Small intestine (tissue), 7 donors: ENCODE data around the gene MC5R. TPM values are rescaled to one million over a fixed set of nuclear protein-coding genes. Genes with fewer than 3 reads are reported as not detected.

Source experiments
- DNase-seq, 2 donors: peaks; one replicate each; pipeline versions ENCODE4 v3.0.0 to v3.0.0-alpha.2; 2013
- FAIRE-seq: peaks from 2 replicates; lab custom pipeline; 2012; peaks lifted over from hg19 to GRCh38; lab: Jason Lieb, UNC
- H3K27ac ChIP-seq, 3 donors: one replicate each; pipeline ENCODE4 v1.5.1; 2013; ENCODE audit warnings: low read length in 2 of 3, mild to moderate bottlenecking in 2 of 3, control low read depth in 1 of 3, inconsistent platforms in 1 of 3, low read depth in 1 of 3, moderate library complexity in 1 of 3
- H3K27me3 ChIP-seq, 3 donors: one replicate each; pipeline ENCODE4 v1.6.1; 2013; ENCODE audit warnings: low read length in 3 of 3, inconsistent platforms in 1 of 3; ENCODE audit not compliant: control insufficient read depth in 3 of 3, insufficient read depth in 3 of 3
- H3K36me3 ChIP-seq, 3 donors: one replicate each; pipeline ENCODE4 v1.6.1; 2013; ENCODE audit warnings: low read length in 3 of 3, inconsistent platforms in 1 of 3, low read depth in 1 of 3, mild to moderate bottlenecking in 1 of 3, moderate library complexity in 1 of 3; ENCODE audit not compliant: control insufficient read depth in 3 of 3, insufficient read depth in 2 of 3
- H3K4me1 ChIP-seq, 3 donors: one replicate each; pipeline ENCODE4 v1.6.1; 2013; ENCODE audit warnings: low read length in 2 of 3, inconsistent platforms in 1 of 3, low read depth in 1 of 3, mild to moderate bottlenecking in 1 of 3, moderate library complexity in 1 of 3; ENCODE audit not compliant: control insufficient read depth in 3 of 3, insufficient read depth in 2 of 3
- H3K4me3 ChIP-seq, 3 donors: one replicate each; pipeline ENCODE4 v1.5.1; 2013; ENCODE audit warnings: low read length in 3 of 3, control low read depth in 1 of 3, inconsistent platforms in 1 of 3, low read depth in 1 of 3, mild to moderate bottlenecking in 1 of 3, moderate library complexity in 1 of 3
- H3K9me3 ChIP-seq, 2 donors: one replicate each; pipeline ENCODE4 v1.6.1; 2013; ENCODE audit warnings: low read depth in 1 of 2, low read length in 1 of 2; ENCODE audit not compliant: control insufficient read depth in 2 of 2, insufficient read depth in 1 of 2
- WGBS, 3 donors: extraction: QIAGEN DNeasy Blood & Tissue Kit; methylation state at CpG; one replicate each; pipeline ENCODE4 v1.1.7; 2013; 5-methylcytosine and 5-hydroxymethylcytosine counted together
- polyA plus RNA-seq, 4 donors: library from polyadenylated mRNA; stranded (reverse) in 3 of 4; unstranded in 1 of 4; fragments of 200-250 nt in 3 of 4; fragments of 120-200 nt in 1 of 4; gene quantifications; one replicate each; pipeline versions ENCODE4 v1.2.1 to v1.2.3, GENCODE V29; 2013
- donor health status: healthy with polysubstance abuse.
- donor health status: control.
- donor health status: control.
- donor health status: Bipolar disorder and iron deficiency.
- donor health status: healthy.

Gene MC5R
- polyA plus RNA-seq, 4 donors: 5.0 TPM; not detected in 3

DNA sequence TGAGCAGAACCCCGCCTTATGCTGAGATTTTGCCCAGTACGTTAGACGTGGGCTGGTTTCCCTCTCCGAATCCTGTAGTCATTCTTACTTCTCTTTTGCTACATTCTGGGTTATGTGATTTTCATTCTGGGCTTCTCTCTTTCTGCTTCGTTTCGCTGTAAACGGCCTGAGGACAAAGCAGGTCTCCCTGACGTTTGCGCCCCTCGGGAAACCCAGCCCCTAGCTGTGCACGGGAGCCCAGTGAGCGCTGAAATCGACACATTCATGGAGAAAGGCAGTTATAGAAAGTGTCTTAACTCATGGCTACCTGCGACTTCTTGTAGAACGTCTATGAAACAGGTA lies 22.7 kb upstream of the MC5R start:
- WGBS, 3 donors: 12 to 18% (median 13%) methylated on average over 15 of the region's 15 CpGs
- peaks cover 0 to 4% (median 0%) of the 10 kb centered on the region in 3 donors for H3K4me1 ChIP-seq
- H3K36me3 ChIP-seq: no peaks in the 10 kb centered on the region
- no peak overlapping the region for H3K27ac ChIP-seq
- FAIRE-seq: no peak
- H3K9me3 ChIP-seq: no peaks in the 10 kb centered on the region
- no peak for DNase-seq
- peak overlapping the region in 2 of 3 donors; percentile 27 to 31 for H3K4me3 ChIP-seq
- H3K27me3 ChIP-seq: peaks cover 0 to 10% (median 3%) of the 10 kb centered on the region in 3 donors

DNA sequence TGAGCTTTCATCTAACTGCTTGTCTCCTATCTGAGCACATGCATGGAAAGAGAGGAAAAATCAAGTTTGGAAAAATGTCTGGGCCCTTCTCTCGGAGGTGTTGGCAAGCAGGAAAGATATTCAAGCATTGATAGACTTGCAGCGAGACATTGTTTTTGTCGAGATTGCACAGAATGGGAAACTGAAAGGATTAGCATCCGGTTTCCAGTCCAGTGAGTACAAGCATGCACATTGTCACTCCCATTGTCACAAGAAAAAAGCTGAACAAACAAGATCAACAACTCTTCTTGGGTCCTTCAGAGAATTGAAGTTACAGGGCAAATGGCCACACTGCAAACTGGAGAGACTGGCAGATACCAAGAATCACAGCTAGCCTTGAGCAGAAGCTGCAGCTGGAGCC lies 19.6 kb upstream of the MC5R start:
- DNase-seq: no peak
- Histone ChIP-seq H3K4me1 (peaks cover 0 to 6% (median 3%) of the 10 kb centered on the region in 3 donors), H3K9me3 (peaks cover 0 to 2% of the 10 kb centered on the region in 2 donors), H3K27me3 (peaks cover 0 to 8% (median 3%) of the 10 kb centered on the region in 3 donors), H3K36me3 (no peaks in the 10 kb centered on the region), H3K27ac (no peak overlapping the region), H3K4me3 (no peak overlapping the region)
- 30 to 59% (median 48%) methylated on average over 4 of the region's 4 CpGs for WGBS, 3 donors
- no peak for FAIRE-seq

DNA sequence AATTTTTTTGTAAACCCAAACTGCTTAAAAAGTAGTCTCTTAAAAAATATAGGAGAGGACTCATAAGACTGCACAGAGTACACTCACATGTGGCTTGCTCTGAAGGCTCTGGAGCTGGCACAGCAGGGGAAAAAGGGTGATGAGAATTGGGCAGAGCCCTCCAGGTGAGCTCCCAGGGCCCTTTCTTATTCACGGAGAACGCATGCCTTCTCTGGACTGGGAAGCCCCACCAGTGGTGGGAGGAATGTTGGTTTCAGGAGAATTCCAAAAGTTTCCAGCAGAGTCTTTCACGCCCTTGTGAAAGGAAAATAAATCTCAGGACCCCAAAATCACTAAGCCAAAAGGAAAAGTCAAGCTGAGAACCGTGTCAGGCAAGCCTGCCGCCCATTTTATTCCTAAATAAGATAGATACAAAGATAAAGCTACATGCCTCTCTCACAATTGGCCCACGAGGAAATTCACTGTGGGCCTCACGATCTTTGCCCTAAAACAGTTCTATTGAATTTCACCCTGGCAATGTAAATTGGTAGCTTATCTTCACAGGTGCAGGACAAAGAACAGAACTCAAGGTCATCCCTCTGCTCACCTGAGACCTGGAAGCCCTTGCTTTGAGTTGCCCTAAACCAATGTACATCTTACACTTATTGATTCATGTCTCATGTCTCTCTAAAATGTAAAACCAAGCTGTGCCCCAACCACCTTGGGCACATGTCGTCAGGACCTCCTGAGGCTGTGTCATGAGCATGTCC lies 15.5 kb upstream of the MC5R start:
- no peak for FAIRE-seq

DNA sequence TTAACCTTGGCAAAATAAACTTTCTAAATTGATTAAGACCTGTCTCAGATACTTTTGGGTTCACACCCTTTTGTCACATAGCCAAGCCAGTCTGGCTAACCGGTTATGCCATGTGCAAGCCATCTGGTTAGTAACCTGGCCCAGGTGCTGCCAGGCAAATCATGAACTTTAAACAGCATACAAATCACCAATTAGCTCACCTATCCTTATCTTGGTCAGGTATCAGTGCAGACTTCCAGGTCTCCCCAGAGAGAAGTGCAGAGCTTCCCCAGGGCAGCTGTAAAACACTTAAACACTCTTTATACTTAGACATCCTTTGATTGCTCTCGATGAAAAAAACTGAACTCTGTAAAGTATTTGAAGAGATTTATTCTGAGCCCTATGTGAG lies 14.9 kb upstream of the MC5R start:
- DNase-seq (peak; percentile 59 to 94), FAIRE-seq (no peak)
- H3K4me3 ChIP-seq: no peak overlapping the region
- H3K9me3 ChIP-seq: peaks cover 0 to 2% of the 10 kb centered on the region in 2 donors
- no peaks in the 10 kb centered on the region for H3K36me3 ChIP-seq
- peaks cover 3 to 11% (median 3%) of the 10 kb centered on the region in 3 donors for H3K4me1 ChIP-seq
- 16 to 57% (median 27%) methylated on average over 2 of the region's 2 CpGs for WGBS, 3 donors
- H3K27me3 ChIP-seq: no peaks in the 10 kb centered on the region
- H3K27ac ChIP-seq: peak overlapping the region in 2 of 3 donors; percentile 21 to 52

More for the DNA sequence above, 15.5 kb upstream of the MC5R start:
- Histone ChIP-seq H3K4me3 (no peak overlapping the region), H3K4me1 (peaks cover 3 to 11% (median 3%) of the 10 kb centered on the region in 3 donors), H3K27ac (peak overlapping the region in 2 of 3 donors; percentile 24 to 52), H3K36me3 (no peaks in the 10 kb centered on the region), H3K27me3 (peaks cover 0 to under 1% (median 0%) of the 10 kb centered on the region in 3 donors), H3K9me3 (peaks cover 0 to 2% of the 10 kb centered on the region in 2 donors)
- DNase-seq: peak; percentile 59 to 84
- 13 to 46% (median 32%) methylated on average over 8 of the region's 8 CpGs for WGBS, 3 donors

DNA sequence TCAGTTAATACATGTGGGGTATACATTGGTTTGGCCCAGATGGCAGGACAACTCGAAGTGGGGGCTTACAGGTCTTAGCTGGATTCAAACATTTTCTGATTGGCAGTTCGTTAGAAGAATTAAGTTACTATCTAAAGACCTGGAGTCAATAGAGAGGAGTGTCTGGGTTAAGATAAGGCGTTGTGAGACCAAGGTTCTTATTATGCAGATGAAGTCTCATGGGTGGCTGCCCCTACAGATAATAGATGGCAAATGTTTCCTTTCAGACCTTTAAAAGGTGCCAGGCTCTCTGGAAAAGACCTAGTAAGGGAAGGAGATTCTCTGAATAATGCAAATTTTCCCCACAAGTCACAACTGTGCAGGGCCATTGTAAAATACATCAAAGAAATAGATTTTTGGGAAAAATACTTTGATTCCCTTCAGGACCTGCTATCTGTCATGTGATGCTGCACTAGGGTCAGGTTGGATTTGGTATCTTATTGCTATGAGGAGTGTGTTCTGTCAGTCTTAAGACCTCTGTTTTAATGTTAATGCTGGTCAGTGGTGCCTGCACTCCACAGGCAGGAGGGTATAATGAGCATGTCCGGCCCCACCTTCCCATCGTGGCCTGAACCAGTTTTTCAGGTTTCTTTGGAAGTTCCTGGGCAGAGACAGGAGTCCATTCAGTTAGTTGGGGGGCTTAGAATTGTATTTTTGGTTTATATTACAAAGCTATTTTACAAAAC lies 14.3 kb upstream of the MC5R start:
- peak; percentile 47 to 60 for DNase-seq

DNA sequence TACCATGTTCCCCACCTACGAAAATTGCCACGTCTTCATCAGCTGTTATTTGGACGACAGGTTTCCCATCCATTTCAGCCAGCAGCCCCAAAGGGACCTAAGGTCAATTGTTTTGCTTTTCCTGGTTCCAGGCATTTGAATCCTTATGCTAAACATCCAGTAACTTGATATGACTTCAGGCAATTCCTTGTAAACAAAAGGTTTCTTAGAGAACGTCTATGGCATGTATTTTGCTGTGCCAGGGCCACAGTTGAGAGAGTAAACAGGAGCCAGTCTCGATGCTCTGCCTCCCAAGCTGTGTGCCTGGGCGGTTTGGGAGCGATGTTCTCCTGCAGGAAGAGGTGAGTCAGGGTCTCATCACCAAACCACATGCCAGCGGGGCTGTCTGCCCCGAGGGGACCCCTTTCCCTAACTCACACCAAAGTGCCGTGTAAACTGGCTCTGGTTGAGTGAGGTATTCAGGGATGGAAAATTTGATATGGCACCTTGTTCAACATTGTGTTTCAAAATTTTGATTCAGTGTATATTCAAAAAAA lies 12.9 kb upstream of the MC5R start:
- peaks cover 0 to 2% of the 10 kb centered on the region in 2 donors for H3K9me3 ChIP-seq
- no peak for DNase-seq
- no peaks in the 10 kb centered on the region for H3K27me3 ChIP-seq
- WGBS, 3 donors: 63 to 65% (median 64%) methylated on average over 10 of the region's 10 CpGs
- FAIRE-seq: no peak
- H3K4me3 ChIP-seq: no peak overlapping the region
- no peaks in the 10 kb centered on the region for H3K36me3 ChIP-seq
- no peak overlapping the region for H3K27ac ChIP-seq
- H3K4me1 ChIP-seq: peaks cover 3 to 11% (median 3%) of the 10 kb centered on the region in 3 donors

More for the DNA sequence above, 14.3 kb upstream of the MC5R start:
- H3K4me3 ChIP-seq: no peak overlapping the region
- peak overlapping the region in 2 of 3 donors; percentile 1 to 21 for H3K27ac ChIP-seq
- no peaks in the 10 kb centered on the region for H3K36me3 ChIP-seq
- H3K27me3 ChIP-seq: no peaks in the 10 kb centered on the region
- no peak for FAIRE-seq
- H3K4me1 ChIP-seq: peaks cover 3 to 11% (median 3%) of the 10 kb centered on the region in 3 donors
- H3K9me3 ChIP-seq: peaks cover 0 to 2% of the 10 kb centered on the region in 2 donors
- WGBS, 3 donors: 9 to 30% (median 14%) methylated on average over 5 of the region's 5 CpGs

DNA sequence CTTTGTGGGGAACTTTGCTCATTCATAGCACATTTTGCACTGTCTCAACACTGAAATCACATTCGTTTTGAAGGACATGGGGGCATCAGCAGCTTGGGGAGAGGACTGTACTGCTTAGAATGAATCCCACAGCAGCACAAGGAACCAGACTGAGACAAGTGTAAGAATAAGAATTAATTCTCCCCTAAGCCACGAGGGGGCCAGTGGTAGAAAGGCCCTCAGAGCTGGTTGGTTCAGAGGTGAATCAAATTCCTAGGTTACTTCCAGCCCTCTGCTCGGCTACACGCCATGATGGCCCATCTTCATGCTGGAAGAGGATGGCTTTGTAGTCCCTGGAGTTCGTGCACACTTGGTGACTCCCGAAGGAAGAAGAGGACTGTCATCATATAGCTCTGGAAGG lies 12.0 kb upstream of the MC5R start:
- H3K36me3 ChIP-seq: no peaks in the 10 kb centered on the region
- FAIRE-seq (no peak), DNase-seq (no peak)
- no peaks in the 10 kb centered on the region for H3K27me3 ChIP-seq
- H3K9me3 ChIP-seq: peaks cover 0 to 2% of the 10 kb centered on the region in 2 donors
- H3K4me3 ChIP-seq: no peak overlapping the region
- WGBS, 3 donors: 62 to 66% (median 64%) methylated on average over 6 of the region's 6 CpGs
- peaks cover 3 to 11% (median 3%) of the 10 kb centered on the region in 3 donors for H3K4me1 ChIP-seq
- no peak overlapping the region for H3K27ac ChIP-seq

DNA sequence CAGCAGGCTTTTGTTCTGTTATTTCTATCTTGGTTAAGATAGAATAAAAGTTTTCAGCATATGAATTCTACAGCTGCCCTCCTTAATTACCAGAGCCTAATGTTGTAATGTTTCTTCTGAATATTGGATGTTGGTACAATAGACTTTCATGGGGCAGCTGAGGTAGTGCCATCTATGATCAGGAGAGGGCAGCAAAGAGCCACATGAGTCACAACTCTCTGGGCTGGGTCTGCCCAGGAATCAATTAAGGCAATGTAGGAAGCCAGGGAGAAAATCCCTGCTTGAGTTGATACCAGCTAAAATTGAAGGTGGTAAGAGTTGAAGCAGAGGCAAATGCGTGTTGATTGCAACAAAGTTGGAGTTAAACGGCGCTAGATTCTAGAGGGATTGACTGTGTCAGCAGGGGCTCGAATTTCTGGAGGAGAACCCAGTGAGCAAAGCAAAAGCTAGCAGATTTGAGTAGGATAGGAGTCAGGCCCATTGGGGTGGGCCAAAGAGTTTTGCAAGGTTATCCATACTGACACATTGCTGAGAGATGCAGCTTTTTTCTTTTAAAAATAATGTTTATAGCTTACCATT lies 10.6 kb upstream of the MC5R start:
- 25 to 32% (median 28%) methylated on average over 4 of the region's 4 CpGs for WGBS, 3 donors
- DNase-seq: peak; percentile 78 to 79

More for the DNA sequence above, 10.6 kb upstream of the MC5R start:
- Histone ChIP-seq H3K9me3 (peaks cover 0 to 2% of the 10 kb centered on the region in 2 donors), H3K4me3 (no peak overlapping the region), H3K4me1 (peaks cover 0 to 9% (median 3%) of the 10 kb centered on the region in 3 donors), H3K27me3 (no peaks in the 10 kb centered on the region), H3K36me3 (no peaks in the 10 kb centered on the region), H3K27ac (no peak overlapping the region)
- peak; percentile 10 for FAIRE-seq
